Liver (tissue), 3 donors: ENCODE data around the gene MRC2.

ENCODE experiments used
- CTCF ChIP-seq: fragments of 150-350 bp; IDR thresholded peaks from 2 replicates; pipeline ENCODE4 v1.5.1; 2017; ENCODE audit warnings: improper control_type of control experiment, low read depth, low read length; ENCODE audit not compliant: missing input control
- EGR1 ChIP-seq, 2 donors: IDR thresholded peaks; 2 replicates each; pipeline ENCODE4 v1.6.1; 2016 to 2018; ENCODE audit warnings: antibody characterized with exemption in 2 of 2, low read depth in 2 of 2
- FOXA1 ChIP-seq: IDR thresholded peaks from 2 replicates; pipeline ENCODE4 v1.6.1; 2016; ENCODE audit warnings: antibody characterized with exemption
- HNF4A ChIP-seq, 2 donors: conservative IDR thresholded peaks; 2 replicates each; pipeline ENCODE4 v1.6.1; 2016; ENCODE audit warnings: antibody characterized with exemption in 2 of 2, mild to moderate bottlenecking in 2 of 2
- JUND ChIP-seq, 2 donors: IDR thresholded peaks; 2 replicates each; pipeline ENCODE4 v1.6.1; 2016; ENCODE audit warnings: antibody characterized with exemption in 2 of 2
- MAX ChIP-seq: IDR thresholded peaks from 2 replicates; pipeline ENCODE4 v1.6.1; 2016; ENCODE audit warnings: antibody characterized with exemption
- NR2F2 ChIP-seq: IDR thresholded peaks from 2 replicates; pipeline ENCODE4 v1.6.1; 2016; ENCODE audit warnings: antibody characterized with exemption
- RAD21 ChIP-seq, 2 donors: IDR thresholded peaks; 2 replicates each; pipeline ENCODE4 v1.6.1; 2016; ENCODE audit warnings: antibody characterized with exemption in 2 of 2, mild to moderate bottlenecking in 2 of 2
- RXRA ChIP-seq, 2 donors: IDR thresholded peaks; 2 replicates each; pipeline ENCODE4 v1.6.1; 2017 to 2018; ENCODE audit warnings: antibody characterized with exemption in 2 of 2, mild to moderate bottlenecking in 1 of 2
- TAF1 ChIP-seq: conservative IDR thresholded peaks from 2 replicates; pipeline ENCODE4 v1.6.1; 2016; ENCODE audit warnings: antibody characterized with exemption, mild to moderate bottlenecking
- YY1 ChIP-seq: IDR thresholded peaks from 2 replicates; pipeline ENCODE4 v1.6.1; 2016; ENCODE audit warnings: antibody characterized with exemption, mild to moderate bottlenecking
- TF ChIP-seq, protein P1 (sequence below): IDR thresholded peaks from 2 replicates; pipeline ENCODE4 v1.6.1; 2016; ENCODE audit warnings: antibody characterized with exemption, mild to moderate bottlenecking
- TF ChIP-seq, protein P2 (sequence below): IDR thresholded peaks from 2 replicates; pipeline ENCODE4 v1.6.1; 2016; ENCODE audit warnings: antibody characterized with exemption
- donor health status: healthy.
- donor health status: healthy.

DNA sequence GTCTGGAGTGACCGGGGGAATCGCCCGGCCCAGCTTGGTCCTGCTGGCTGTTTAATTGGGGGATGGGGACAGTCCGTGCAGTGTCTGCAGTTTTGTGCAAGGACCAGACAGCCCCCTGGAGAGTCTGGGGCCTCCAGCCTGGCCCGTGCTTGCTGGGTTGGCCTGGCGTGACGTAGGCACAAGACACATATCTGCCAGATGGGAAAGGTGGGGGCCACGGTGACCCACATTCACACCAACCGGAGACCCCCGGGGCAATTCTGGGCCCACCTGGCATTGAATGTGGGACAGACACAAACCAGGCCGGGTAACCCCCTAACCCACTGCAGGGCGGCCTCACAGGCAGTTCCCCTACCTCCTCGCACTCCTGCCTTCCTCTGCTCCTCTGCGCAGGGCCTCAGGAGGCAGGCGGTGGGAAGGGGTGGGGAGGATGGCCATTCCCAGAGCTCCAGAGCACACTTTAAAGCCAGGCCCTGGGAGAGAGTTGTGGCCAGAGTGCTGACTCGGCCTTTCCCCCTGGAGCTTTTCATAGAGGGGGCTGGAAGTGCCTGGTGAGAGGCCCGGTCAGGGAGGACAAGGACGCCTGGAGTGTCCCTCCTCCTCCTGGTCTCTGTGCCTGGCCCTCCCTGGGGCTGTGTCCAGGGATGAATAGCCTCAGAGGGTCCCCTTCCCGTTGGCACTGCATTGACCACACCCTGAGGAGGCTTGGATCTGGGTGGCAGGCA lies 1.5 kb downstream of the MRC2 start:
- TF ChIP-seq, protein P1, sequence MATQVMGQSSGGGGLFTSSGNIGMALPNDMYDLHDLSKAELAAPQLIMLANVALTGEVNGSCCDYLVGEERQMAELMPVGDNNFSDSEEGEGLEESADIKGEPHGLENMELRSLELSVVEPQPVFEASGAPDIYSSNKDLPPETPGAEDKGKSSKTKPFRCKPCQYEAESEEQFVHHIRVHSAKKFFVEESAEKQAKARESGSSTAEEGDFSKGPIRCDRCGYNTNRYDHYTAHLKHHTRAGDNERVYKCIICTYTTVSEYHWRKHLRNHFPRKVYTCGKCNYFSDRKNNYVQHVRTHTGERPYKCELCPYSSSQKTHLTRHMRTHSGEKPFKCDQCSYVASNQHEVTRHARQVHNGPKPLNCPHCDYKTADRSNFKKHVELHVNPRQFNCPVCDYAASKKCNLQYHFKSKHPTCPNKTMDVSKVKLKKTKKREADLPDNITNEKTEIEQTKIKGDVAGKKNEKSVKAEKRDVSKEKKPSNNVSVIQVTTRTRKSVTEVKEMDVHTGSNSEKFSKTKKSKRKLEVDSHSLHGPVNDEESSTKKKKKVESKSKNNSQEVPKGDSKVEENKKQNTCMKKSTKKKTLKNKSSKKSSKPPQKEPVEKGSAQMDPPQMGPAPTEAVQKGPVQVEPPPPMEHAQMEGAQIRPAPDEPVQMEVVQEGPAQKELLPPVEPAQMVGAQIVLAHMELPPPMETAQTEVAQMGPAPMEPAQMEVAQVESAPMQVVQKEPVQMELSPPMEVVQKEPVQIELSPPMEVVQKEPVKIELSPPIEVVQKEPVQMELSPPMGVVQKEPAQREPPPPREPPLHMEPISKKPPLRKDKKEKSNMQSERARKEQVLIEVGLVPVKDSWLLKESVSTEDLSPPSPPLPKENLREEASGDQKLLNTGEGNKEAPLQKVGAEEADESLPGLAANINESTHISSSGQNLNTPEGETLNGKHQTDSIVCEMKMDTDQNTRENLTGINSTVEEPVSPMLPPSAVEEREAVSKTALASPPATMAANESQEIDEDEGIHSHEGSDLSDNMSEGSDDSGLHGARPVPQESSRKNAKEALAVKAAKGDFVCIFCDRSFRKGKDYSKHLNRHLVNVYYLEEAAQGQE: no peak
- TF ChIP-seq CTCF (no peak), RAD21 (IDR thresholded peaks at IDR 0.05) (no peak), RXRA (IDR thresholded peaks at IDR 0.05) (no peak), YY1 (no peak), EGR1 (IDR thresholded peaks at IDR 0.05; ENCODE audit: low read depth in 2 of 2) (no peak), MAX (no peak), NR2F2 (no peak), FOXA1 (no peak), HNF4A (conservative IDR thresholded peaks at IDR 0.05) (no peak), TAF1 (no peak), JUND (IDR thresholded peaks at IDR 0.05) (no peak)
- TF ChIP-seq, protein P2, sequence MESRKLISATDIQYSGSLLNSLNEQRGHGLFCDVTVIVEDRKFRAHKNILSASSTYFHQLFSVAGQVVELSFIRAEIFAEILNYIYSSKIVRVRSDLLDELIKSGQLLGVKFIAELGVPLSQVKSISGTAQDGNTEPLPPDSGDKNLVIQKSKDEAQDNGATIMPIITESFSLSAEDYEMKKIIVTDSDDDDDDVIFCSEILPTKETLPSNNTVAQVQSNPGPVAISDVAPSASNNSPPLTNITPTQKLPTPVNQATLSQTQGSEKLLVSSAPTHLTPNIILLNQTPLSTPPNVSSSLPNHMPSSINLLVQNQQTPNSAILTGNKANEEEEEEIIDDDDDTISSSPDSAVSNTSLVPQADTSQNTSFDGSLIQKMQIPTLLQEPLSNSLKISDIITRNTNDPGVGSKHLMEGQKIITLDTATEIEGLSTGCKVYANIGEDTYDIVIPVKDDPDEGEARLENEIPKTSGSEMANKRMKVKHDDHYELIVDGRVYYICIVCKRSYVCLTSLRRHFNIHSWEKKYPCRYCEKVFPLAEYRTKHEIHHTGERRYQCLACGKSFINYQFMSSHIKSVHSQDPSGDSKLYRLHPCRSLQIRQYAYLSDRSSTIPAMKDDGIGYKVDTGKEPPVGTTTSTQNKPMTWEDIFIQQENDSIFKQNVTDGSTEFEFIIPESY: no peak
